ENCODE data around the gene RGL1. TPM values are rescaled to one million over a fixed set of nuclear protein-coding genes. Genes with fewer than 3 reads are reported as not detected.

Gene RGL1
- total and polyA plus RNA-seq, 7 experiments from 2014 or later = 0.90 to 6.2 (median 2.6) TPM

DNA sequence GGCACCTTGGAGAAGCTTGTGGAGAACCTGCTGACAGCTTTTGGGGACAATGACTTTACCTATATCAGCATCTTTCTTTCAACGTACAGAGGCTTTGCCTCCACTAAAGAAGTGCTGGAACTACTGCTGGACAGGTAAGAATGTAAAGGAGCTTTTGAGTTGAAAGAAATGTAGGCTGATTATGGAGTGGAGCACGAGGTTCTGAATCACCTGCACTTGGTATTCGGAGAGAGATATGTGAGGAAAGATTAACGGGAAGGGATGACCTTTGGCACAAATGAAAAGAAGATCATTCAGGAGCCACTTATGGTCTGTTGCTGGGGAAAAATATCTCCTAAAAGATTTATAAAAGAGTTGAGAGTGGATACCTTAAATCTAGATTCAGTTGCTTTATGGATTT, 42.7 kb downstream of the RGL1 start:
- H3K36me3 ChIP-seq (ENCODE audit: control insufficient read depth in 2 of 3, insufficient read depth in 3 of 3, low read length in 3 of 3) = no peaks in the 10 kb centered on the region
- POLR2A ChIA-PET = interaction anchor here (0.6 kb wide), 1 partner anchor 108 kb away, joined by 3 read pairs; no protein-coding TSS in a partner anchor
- peaks cover 0 to 2% of the 10 kb centered on the region in 2 donors for H3K4me1 ChIP-seq (ENCODE audit: control insufficient read depth in 2 of 2, insufficient read depth in 2 of 2, low read length in 2 of 2)
- H3K27ac Mint-ChIP-seq = no peak overlapping the region
- DNase-seq (no peak), ATAC-seq (no peak)
- H3K27me3 Mint-ChIP-seq = no peaks in the 10 kb centered on the region
- intact Hi-C loops (cut with micrococcal nuclease) = no loop called here
- H3K27me3 ChIP-seq (ENCODE audit: control insufficient read depth in 2 of 2, insufficient read depth in 2 of 2, low read length in 2 of 2) = no peaks in the 10 kb centered on the region
- H3K9me3 ChIP-seq (ENCODE audit: control insufficient read depth in 2 of 3, low read length in 3 of 3) = no peaks in the 10 kb centered on the region
- H3K4me3 Mint-ChIP-seq = no peak overlapping the region
- CTCF ChIA-PET = interaction anchor here (0.8 kb wide), 1 partner anchor 12 kb away, joined by 4 read pairs; no protein-coding TSS in a partner anchor
- H3K9me3 Mint-ChIP-seq = no peaks in the 10 kb centered on the region
- H3K4me1 Mint-ChIP-seq = peaks cover 2 to 19% (median 5%) of the 10 kb centered on the region in 7 donors
- H3K27ac ChIP-seq (ENCODE audit: low read depth, low read length) = no peak overlapping the region
- H3K4me3 ChIP-seq (ENCODE audit: low read length) = no peak overlapping the region
- peaks cover 0 to 8% (median 5%) of the 10 kb centered on the region in 5 donors for H3K36me3 Mint-ChIP-seq

DNA sequence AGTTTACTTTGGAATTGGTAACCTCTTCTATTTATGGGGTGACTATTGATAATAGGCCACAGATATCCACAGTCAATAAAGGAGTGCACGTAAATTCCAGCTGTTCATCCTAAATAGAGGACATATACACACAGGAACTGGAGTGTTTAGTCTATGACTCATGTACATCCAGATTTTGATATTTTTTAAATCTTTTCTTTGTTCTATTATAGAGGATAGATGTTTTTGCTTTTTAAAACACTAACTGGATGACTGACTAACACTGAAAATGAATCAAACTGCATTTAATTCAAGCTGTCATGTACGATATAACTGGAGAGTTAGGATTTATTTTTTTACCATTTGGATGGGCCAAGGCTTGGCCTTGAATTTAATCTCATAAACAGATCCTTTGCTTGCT, 45.9 kb downstream of the RGL1 start:
- ATAC-seq = no peak
- Histone ChIP-seq H3K27ac (ENCODE audit: low read depth, low read length) (no peak overlapping the region), H3K9me3 (ENCODE audit: control insufficient read depth in 2 of 3, low read length in 3 of 3) (no peaks in the 10 kb centered on the region), H3K27me3 (ENCODE audit: control insufficient read depth in 2 of 2, insufficient read depth in 2 of 2, low read length in 2 of 2) (no peaks in the 10 kb centered on the region), H3K4me1 (ENCODE audit: control insufficient read depth in 2 of 2, insufficient read depth in 2 of 2, low read length in 2 of 2) (no peaks in the 10 kb centered on the region), H3K4me3 (ENCODE audit: low read length) (no peak overlapping the region), H3K36me3 (ENCODE audit: control insufficient read depth in 2 of 3, insufficient read depth in 3 of 3, low read length in 3 of 3) (no peaks in the 10 kb centered on the region)
- intact Hi-C loops (cut with micrococcal nuclease) = no loop called here
- Mint-ChIP-seq H3K4me3 (no peak overlapping the region), H3K36me3 (peaks cover 0 to 8% (median 3%) of the 10 kb centered on the region in 5 donors), H3K9me3 (no peaks in the 10 kb centered on the region), H3K27me3 (no peaks in the 10 kb centered on the region), H3K4me1 (no peaks in the 10 kb centered on the region), H3K27ac (no peak overlapping the region)
- CTCF ChIA-PET = no interaction called here
- POLR2A ChIA-PET = no interaction called here
- DNase-seq = no peak

DNA sequence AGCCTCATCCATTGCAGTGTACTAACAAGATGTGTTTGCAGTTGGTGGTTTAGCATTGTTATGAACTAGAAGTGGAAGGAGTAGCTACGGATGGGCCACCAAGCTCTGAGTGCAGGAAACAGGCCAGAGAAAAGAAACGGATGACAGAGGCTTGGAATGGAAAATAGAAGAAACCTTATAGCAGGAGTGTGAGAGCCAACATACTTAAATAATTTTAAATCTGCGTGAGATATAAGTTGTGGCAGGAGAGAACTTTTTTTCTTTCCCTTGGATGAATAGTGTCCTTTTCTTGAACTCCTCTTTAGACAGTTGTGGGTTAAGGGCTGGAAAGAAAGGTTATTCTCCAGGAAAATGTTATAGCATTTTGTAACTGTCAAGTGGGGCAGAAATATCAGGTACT, 54.2 kb downstream of the RGL1 start:
- DNase-seq (no peak), ATAC-seq (no peak)
- no peaks in the 10 kb centered on the region for H3K27me3 ChIP-seq (ENCODE audit: control insufficient read depth in 2 of 2, insufficient read depth in 2 of 2, low read length in 2 of 2)
- H3K4me3 ChIP-seq (ENCODE audit: low read length) = no peak overlapping the region
- no peaks in the 10 kb centered on the region for H3K9me3 ChIP-seq (ENCODE audit: control insufficient read depth in 2 of 3, low read length in 3 of 3)
- no peaks in the 10 kb centered on the region for H3K27me3 Mint-ChIP-seq
- POLR2A ChIA-PET = no interaction called here
- no peak overlapping the region for H3K27ac ChIP-seq (ENCODE audit: low read depth, low read length)
- peaks cover 0 to 6% (median 0%) of the 10 kb centered on the region in 11 donors for H3K9me3 Mint-ChIP-seq
- H3K4me1 Mint-ChIP-seq = no peaks in the 10 kb centered on the region
- intact Hi-C loops (cut with micrococcal nuclease) = no loop called here
- H3K36me3 Mint-ChIP-seq = peaks cover 0 to 13% (median 9%) of the 10 kb centered on the region in 5 donors
- no peaks in the 10 kb centered on the region for H3K36me3 ChIP-seq (ENCODE audit: control insufficient read depth in 2 of 3, insufficient read depth in 3 of 3, low read length in 3 of 3)
- CTCF ChIA-PET = no interaction called here
- H3K4me1 ChIP-seq (ENCODE audit: control insufficient read depth in 2 of 2, insufficient read depth in 2 of 2, low read length in 2 of 2) = no peaks in the 10 kb centered on the region
- no peak overlapping the region for H3K4me3 Mint-ChIP-seq
- H3K27ac Mint-ChIP-seq = no peak overlapping the region

DNA sequence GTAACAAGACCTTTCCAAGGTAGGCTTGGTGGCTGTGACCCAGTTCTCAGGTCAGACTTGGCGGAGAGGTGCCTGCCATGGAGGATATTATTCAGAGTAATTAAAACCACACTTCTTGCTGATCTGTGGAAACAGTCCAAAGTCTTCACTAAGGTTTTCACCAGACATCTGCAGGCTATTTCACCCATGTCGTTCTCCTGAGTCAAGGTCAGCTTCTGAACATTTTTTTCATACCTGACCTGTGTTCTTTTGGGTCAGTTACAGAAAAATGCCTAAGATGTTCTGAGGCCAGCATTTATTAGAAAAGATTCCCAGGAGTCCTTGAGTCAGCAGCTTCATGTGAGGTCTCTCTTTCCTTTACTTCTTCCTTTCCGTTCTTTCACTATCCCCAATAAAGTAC, 54.9 kb downstream of the RGL1 start:
- Histone ChIP-seq H3K27ac (ENCODE audit: low read depth, low read length) (no peak overlapping the region), H3K4me1 (ENCODE audit: control insufficient read depth in 2 of 2, insufficient read depth in 2 of 2, low read length in 2 of 2) (no peaks in the 10 kb centered on the region), H3K9me3 (ENCODE audit: control insufficient read depth in 2 of 3, low read length in 3 of 3) (no peaks in the 10 kb centered on the region), H3K4me3 (ENCODE audit: low read length) (no peak overlapping the region), H3K36me3 (ENCODE audit: control insufficient read depth in 2 of 3, insufficient read depth in 3 of 3, low read length in 3 of 3) (no peaks in the 10 kb centered on the region), H3K27me3 (ENCODE audit: control insufficient read depth in 2 of 2, insufficient read depth in 2 of 2, low read length in 2 of 2) (no peaks in the 10 kb centered on the region)
- H3K36me3 Mint-ChIP-seq = peaks cover 0 to 13% (median 12%) of the 10 kb centered on the region in 5 donors
- intact Hi-C loops (cut with micrococcal nuclease) = no loop called here
- ATAC-seq = no peak
- H3K9me3 Mint-ChIP-seq = peaks cover 0 to 6% (median 0%) of the 10 kb centered on the region in 11 donors
- no peak overlapping the region for H3K27ac Mint-ChIP-seq
- H3K4me3 Mint-ChIP-seq = no peak overlapping the region
- no peak for DNase-seq
- CTCF ChIA-PET = no interaction called here
- H3K27me3 Mint-ChIP-seq = no peaks in the 10 kb centered on the region
- POLR2A ChIA-PET = no interaction called here
- no peaks in the 10 kb centered on the region for H3K4me1 Mint-ChIP-seq

DNA sequence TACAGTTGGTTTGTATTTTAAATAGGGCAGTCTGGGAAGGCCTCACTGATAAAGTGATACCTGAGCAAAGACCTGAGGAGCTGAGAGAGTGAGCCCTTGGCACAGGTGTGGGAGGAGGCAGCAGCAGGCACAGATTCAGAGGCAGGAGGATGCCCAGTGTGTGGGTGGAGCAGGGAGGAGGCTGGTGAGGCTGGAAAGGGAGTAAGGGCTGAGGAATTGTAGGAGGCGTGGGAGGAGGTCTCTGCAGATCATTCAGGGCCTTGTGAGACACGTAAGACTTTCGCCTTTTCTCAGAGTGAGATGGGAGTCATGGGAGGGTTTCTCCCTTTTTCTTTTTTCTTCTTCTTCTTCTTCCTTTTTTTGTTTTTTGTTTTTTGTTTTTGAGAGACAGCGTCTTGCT, 58.0 kb downstream of the RGL1 start:
- Mint-ChIP-seq H3K4me3 (no peak overlapping the region), H3K4me1 (no peaks in the 10 kb centered on the region), H3K9me3 (peaks cover 0 to 6% (median 0%) of the 10 kb centered on the region in 11 donors), H3K36me3 (peaks cover 0 to 12% (median 8%) of the 10 kb centered on the region in 5 donors), H3K27me3 (no peaks in the 10 kb centered on the region), H3K27ac (peak overlapping the region in 1 of 9 donors; percentile 13)
- Histone ChIP-seq H3K27ac (ENCODE audit: low read depth, low read length) (no peak overlapping the region), H3K9me3 (ENCODE audit: control insufficient read depth in 2 of 3, low read length in 3 of 3) (no peaks in the 10 kb centered on the region), H3K4me1 (ENCODE audit: control insufficient read depth in 2 of 2, insufficient read depth in 2 of 2, low read length in 2 of 2) (no peaks in the 10 kb centered on the region), H3K4me3 (ENCODE audit: low read length) (no peak overlapping the region), H3K27me3 (ENCODE audit: control insufficient read depth in 2 of 2, insufficient read depth in 2 of 2, low read length in 2 of 2) (no peaks in the 10 kb centered on the region), H3K36me3 (ENCODE audit: control insufficient read depth in 2 of 3, insufficient read depth in 3 of 3, low read length in 3 of 3) (no peaks in the 10 kb centered on the region)
- intact Hi-C loops (cut with micrococcal nuclease) = no loop called here
- CTCF ChIA-PET = no interaction called here
- no peak for DNase-seq
- ATAC-seq = no peak
- POLR2A ChIA-PET = no interaction called here

DNA sequence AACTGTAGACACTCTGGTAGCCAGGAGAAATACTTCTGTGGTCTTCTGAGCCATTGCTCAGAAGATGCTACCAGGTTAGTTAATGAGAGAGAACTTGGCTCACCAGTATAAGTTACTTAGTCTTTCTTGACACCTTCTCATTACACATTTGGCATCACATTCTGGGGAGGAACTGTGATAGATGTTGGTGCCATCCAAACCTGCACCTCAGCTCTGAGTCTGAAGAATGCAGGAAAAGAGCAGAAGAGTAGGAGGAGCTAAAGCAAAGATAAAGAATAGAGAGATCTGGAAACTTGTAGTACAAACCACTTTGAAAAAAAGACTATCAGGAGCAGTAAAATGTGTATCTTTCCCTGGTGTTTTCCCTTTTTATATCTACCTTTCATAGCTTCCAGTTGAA, 58.9 kb downstream of the RGL1 start:
- Mint-ChIP-seq H3K9me3 (peaks cover 0 to 6% (median 0%) of the 10 kb centered on the region in 11 donors), H3K4me3 (no peak overlapping the region), H3K27me3 (no peaks in the 10 kb centered on the region), H3K27ac (peak overlapping the region in 1 of 9 donors; percentile 37), H3K4me1 (no peaks in the 10 kb centered on the region), H3K36me3 (peaks cover 0 to 12% (median 8%) of the 10 kb centered on the region in 5 donors)
- DNase-seq (no peak), ATAC-seq (no peak)
- Histone ChIP-seq H3K4me1 (ENCODE audit: control insufficient read depth in 2 of 2, insufficient read depth in 2 of 2, low read length in 2 of 2) (no peaks in the 10 kb centered on the region), H3K9me3 (ENCODE audit: control insufficient read depth in 2 of 3, low read length in 3 of 3) (no peaks in the 10 kb centered on the region), H3K27ac (ENCODE audit: low read depth, low read length) (no peak overlapping the region), H3K27me3 (ENCODE audit: control insufficient read depth in 2 of 2, insufficient read depth in 2 of 2, low read length in 2 of 2) (no peaks in the 10 kb centered on the region), H3K36me3 (ENCODE audit: control insufficient read depth in 2 of 3, insufficient read depth in 3 of 3, low read length in 3 of 3) (no peaks in the 10 kb centered on the region), H3K4me3 (ENCODE audit: low read length) (no peak overlapping the region)
- POLR2A ChIA-PET = interaction anchor here (0.7 kb wide), 2 partner anchors 159 to 242 kb away, joined by 3 to 4 read pairs; no protein-coding TSS in a partner anchor
- intact Hi-C loops (cut with micrococcal nuclease) = no loop called here
- CTCF ChIA-PET = no interaction called here

DNA sequence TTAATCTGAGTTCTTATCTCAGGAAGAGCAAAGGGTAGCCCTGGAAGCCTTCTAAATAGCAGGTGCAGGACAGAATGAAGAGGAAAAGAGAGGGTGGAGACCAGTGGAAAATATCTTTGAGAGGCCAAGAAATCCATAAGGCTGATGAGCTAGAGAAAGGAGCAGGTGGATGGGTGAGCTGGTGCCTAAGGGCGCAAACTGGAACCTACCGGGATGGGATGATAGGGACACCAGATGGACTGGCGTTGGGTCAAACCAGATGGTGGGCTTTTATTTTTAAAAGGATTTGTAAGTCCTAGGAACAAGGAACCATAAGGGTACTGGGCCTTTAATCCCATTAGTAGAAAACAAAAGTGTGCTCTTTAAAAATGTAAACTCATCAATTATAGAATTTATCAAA, 59.7 kb downstream of the RGL1 start:
- Histone ChIP-seq H3K27me3 (ENCODE audit: control insufficient read depth in 2 of 2, insufficient read depth in 2 of 2, low read length in 2 of 2) (no peaks in the 10 kb centered on the region), H3K27ac (ENCODE audit: low read depth, low read length) (no peak overlapping the region), H3K9me3 (ENCODE audit: control insufficient read depth in 2 of 3, low read length in 3 of 3) (no peaks in the 10 kb centered on the region), H3K4me3 (ENCODE audit: low read length) (no peak overlapping the region), H3K4me1 (ENCODE audit: control insufficient read depth in 2 of 2, insufficient read depth in 2 of 2, low read length in 2 of 2) (no peaks in the 10 kb centered on the region), H3K36me3 (ENCODE audit: control insufficient read depth in 2 of 3, insufficient read depth in 3 of 3, low read length in 3 of 3) (no peaks in the 10 kb centered on the region)
- no peak overlapping the region for H3K4me3 Mint-ChIP-seq
- H3K27ac Mint-ChIP-seq = no peak overlapping the region
- H3K9me3 Mint-ChIP-seq = peaks cover 0 to 6% (median 0%) of the 10 kb centered on the region in 11 donors
- peaks cover 0 to 12% (median 8%) of the 10 kb centered on the region in 5 donors for H3K36me3 Mint-ChIP-seq
- no peaks in the 10 kb centered on the region for H3K27me3 Mint-ChIP-seq
- intact Hi-C loops (cut with micrococcal nuclease) = no loop called here
- DNase-seq (no peak), ATAC-seq (no peak)
- ChIA-PET CTCF (no interaction called here), POLR2A (interaction anchor here (0.7 kb wide), 1 partner anchor 243 kb away, joined by 3 read pairs; no protein-coding TSS in a partner anchor)
- no peaks in the 10 kb centered on the region for H3K4me1 Mint-ChIP-seq

Measured in naive thymus-derived CD4-positive, alpha-beta T cell (primary cell).